ENCODE data around the gene VIL1.

DNA sequence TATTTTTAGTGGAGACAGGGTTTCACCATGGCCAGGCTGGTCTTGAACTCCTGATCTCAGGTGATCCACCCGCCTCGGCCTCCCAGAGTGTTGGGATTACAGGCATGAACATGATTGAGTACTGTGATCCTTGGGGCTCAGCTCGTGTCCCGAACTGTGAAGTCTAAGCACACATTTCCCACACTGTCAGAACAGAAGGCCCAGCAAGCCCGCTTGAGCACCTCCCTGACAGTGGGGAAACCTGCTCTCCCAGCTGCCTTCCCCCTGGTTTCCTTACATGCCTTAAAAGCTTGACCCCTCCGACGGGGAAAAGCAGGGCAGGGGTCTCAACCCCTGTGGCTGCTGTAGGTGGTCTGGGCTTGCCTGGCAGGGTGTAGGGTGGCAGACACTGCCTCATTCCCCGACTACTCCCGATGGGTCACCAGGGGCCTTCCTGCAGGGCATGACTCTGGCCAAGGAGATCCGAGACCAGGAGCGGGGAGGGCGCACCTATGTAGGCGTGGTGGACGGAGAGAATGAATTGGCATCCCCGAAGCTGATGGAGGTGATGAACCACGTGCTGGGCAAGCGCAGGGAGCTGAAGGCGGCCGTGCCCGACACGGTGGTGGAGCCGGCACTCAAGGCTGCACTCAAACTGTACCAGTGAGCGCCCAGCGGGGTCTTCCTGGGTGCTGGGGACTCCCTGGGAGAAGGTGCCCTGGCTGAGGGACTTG, 10.1 kb downstream of the VIL1 start:
- TF ChIP-seq TCF12 (IDR thresholded peaks at IDR 0.05; ENCODE audit: low read depth), result no peak
- TF ChIP-seq EP300 (IDR thresholded peaks at IDR 0.05; ENCODE audit: borderline replicate concordance), result no peak
- no peak for TF ChIP-seq ZBTB7A (IDR thresholded peaks at IDR 0.05; ENCODE audit: low read depth)
- TF ChIP-seq CEBPB (IDR thresholded peaks at IDR 0.05), result no peak
- no peak for TF ChIP-seq CREB1 (IDR thresholded peaks at IDR 0.05; ENCODE audit: low read depth)
- TF ChIP-seq EGR1 (IDR thresholded peaks at IDR 0.05), result no peak
- TF ChIP-seq, protein P1, sequence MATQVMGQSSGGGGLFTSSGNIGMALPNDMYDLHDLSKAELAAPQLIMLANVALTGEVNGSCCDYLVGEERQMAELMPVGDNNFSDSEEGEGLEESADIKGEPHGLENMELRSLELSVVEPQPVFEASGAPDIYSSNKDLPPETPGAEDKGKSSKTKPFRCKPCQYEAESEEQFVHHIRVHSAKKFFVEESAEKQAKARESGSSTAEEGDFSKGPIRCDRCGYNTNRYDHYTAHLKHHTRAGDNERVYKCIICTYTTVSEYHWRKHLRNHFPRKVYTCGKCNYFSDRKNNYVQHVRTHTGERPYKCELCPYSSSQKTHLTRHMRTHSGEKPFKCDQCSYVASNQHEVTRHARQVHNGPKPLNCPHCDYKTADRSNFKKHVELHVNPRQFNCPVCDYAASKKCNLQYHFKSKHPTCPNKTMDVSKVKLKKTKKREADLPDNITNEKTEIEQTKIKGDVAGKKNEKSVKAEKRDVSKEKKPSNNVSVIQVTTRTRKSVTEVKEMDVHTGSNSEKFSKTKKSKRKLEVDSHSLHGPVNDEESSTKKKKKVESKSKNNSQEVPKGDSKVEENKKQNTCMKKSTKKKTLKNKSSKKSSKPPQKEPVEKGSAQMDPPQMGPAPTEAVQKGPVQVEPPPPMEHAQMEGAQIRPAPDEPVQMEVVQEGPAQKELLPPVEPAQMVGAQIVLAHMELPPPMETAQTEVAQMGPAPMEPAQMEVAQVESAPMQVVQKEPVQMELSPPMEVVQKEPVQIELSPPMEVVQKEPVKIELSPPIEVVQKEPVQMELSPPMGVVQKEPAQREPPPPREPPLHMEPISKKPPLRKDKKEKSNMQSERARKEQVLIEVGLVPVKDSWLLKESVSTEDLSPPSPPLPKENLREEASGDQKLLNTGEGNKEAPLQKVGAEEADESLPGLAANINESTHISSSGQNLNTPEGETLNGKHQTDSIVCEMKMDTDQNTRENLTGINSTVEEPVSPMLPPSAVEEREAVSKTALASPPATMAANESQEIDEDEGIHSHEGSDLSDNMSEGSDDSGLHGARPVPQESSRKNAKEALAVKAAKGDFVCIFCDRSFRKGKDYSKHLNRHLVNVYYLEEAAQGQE (IDR thresholded peaks at IDR 0.05; ENCODE audit: low read depth), result no peak
- TF ChIP-seq TEAD4 (IDR thresholded peaks at IDR 0.05), result no peak
- no peak for TF ChIP-seq TAF1 (IDR thresholded peaks at IDR 0.05; ENCODE audit: low read depth)
- no peak for TF ChIP-seq FOXM1 (IDR thresholded peaks at IDR 0.05; ENCODE audit: borderline replicate concordance, low read depth)
- TF ChIP-seq NFIC (IDR thresholded peaks at IDR 0.05), result no peak

Data from Ishikawa (cell line).